ENCODE results near the gene NIPA2.

DNA sequence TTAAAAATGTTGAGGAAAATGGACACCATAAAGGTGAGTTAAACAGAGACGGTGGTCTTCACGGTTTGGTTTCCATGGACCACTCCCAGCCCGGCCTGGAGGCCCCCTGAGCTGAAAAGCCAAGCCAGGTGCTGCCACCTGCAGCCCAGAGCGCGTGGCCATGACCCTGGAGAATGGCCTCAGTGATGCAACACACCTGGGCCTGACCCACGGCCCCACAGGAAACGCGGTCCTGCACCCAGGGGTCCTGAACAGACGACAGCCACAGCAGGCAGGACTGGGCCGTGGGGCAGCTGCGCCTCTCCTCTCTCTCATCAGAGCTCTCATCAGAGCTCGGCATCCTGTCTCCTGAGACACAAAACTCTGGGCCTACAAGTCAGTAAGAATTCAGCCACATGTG, 64.1 kb downstream of the NIPA2 start:
- TF ChIP-seq, protein P1, sequence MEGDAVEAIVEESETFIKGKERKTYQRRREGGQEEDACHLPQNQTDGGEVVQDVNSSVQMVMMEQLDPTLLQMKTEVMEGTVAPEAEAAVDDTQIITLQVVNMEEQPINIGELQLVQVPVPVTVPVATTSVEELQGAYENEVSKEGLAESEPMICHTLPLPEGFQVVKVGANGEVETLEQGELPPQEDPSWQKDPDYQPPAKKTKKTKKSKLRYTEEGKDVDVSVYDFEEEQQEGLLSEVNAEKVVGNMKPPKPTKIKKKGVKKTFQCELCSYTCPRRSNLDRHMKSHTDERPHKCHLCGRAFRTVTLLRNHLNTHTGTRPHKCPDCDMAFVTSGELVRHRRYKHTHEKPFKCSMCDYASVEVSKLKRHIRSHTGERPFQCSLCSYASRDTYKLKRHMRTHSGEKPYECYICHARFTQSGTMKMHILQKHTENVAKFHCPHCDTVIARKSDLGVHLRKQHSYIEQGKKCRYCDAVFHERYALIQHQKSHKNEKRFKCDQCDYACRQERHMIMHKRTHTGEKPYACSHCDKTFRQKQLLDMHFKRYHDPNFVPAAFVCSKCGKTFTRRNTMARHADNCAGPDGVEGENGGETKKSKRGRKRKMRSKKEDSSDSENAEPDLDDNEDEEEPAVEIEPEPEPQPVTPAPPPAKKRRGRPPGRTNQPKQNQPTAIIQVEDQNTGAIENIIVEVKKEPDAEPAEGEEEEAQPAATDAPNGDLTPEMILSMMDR (IDR thresholded peaks at IDR 0.05): no peak
- no peak for TF ChIP-seq POLR2A (IDR thresholded peaks at IDR 0.05)
